Progenitor cell of endocrine pancreas (in vitro differentiated cells): Measurements from ENCODE around the gene MAP7D1. TPM values are rescaled to one million over a fixed set of nuclear protein-coding genes. Genes with fewer than 3 reads are reported as not detected.
A peak's percentile ranks its signal among the peaks of the same experiment; 100 is the strongest.

Experiments used
- DNase-seq: peaks from one replicate; pipeline ENCODE4 v3.0.0; 2021; ENCODE audit warnings: low spot score; ENCODE audit not compliant: unreplicated experiment
- H3K27ac Mint-ChIP-seq: 2 replicates; pipeline ENCODE4 v1.8.0; 2021; ENCODE audit warnings: mild to moderate bottlenecking, moderate library complexity, mixed read lengths
- H3K27me3 Mint-ChIP-seq: 2 replicates; pipeline ENCODE4 v1.8.0; 2021; ENCODE audit warnings: mixed read lengths
- H3K36me3 Mint-ChIP-seq: 2 replicates; pipeline ENCODE4 v1.8.0; 2022; ENCODE audit warnings: mixed read lengths; ENCODE audit not compliant: insufficient read depth
- H3K4me1 Mint-ChIP-seq: 2 replicates; pipeline ENCODE4 v1.8.0; 2021; ENCODE audit warnings: low read depth, mixed read lengths
- H3K4me3 Mint-ChIP-seq: 2 replicates; pipeline ENCODE4 v1.8.0; 2021; ENCODE audit warnings: low read depth, mild to moderate bottlenecking, moderate library complexity, mixed read lengths
- H3K9me3 Mint-ChIP-seq: 2 replicates; pipeline ENCODE4 v1.8.0; 2021; ENCODE audit warnings: low read depth, mixed read lengths
- total RNA-seq: library from RNA; stranded (reverse); gene quantifications from 2 replicates; pipeline ENCODE4 v1.2.1, GENCODE V29; 2021
- TF ChIP-seq, protein P1 (sequence below): fragments of 200-600 bp; sonication (generic); IDR thresholded peaks from one replicate; pipeline ENCODE4 v1.5.0; 2021; ENCODE audit warnings: antibody characterized with exemption, mild to moderate bottlenecking; ENCODE audit not compliant: unreplicated experiment

Gene MAP7D1
- total RNA-seq, 1 donor from 2014 or later, result 109 TPM

DNA sequence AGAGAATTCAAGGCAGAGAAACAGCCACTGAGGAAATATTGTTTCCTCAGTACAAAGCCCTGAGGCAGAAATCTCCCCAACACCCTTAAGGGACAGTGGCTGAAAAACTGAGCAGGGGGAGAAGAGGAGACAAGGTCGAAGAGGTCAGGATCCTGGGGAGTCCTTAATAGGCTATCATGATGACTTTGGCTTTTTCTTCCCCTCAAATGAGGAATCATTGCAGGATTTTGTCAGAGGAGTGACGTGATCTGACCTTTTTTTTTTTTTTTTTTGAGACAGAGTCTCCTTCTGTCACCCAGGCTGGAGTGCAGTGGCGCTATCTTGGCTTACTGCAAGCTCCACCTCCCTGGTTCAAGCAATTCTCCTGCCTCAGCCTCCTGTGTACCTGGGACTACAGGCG is 10.2 kb downstream of the MAP7D1 start:
- Mint-ChIP-seq H3K4me1 (peaks cover 11% of the 10 kb centered on the region), H3K4me3 (no peak overlapping the region), H3K27ac (no peak overlapping the region), H3K27me3 (no peaks in the 10 kb centered on the region), H3K9me3 (no peaks in the 10 kb centered on the region), H3K36me3 (peaks cover 19% of the 10 kb centered on the region)
- TF ChIP-seq, protein P1, sequence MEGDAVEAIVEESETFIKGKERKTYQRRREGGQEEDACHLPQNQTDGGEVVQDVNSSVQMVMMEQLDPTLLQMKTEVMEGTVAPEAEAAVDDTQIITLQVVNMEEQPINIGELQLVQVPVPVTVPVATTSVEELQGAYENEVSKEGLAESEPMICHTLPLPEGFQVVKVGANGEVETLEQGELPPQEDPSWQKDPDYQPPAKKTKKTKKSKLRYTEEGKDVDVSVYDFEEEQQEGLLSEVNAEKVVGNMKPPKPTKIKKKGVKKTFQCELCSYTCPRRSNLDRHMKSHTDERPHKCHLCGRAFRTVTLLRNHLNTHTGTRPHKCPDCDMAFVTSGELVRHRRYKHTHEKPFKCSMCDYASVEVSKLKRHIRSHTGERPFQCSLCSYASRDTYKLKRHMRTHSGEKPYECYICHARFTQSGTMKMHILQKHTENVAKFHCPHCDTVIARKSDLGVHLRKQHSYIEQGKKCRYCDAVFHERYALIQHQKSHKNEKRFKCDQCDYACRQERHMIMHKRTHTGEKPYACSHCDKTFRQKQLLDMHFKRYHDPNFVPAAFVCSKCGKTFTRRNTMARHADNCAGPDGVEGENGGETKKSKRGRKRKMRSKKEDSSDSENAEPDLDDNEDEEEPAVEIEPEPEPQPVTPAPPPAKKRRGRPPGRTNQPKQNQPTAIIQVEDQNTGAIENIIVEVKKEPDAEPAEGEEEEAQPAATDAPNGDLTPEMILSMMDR, result no peak
- DNase-seq, result no peak

DNA sequence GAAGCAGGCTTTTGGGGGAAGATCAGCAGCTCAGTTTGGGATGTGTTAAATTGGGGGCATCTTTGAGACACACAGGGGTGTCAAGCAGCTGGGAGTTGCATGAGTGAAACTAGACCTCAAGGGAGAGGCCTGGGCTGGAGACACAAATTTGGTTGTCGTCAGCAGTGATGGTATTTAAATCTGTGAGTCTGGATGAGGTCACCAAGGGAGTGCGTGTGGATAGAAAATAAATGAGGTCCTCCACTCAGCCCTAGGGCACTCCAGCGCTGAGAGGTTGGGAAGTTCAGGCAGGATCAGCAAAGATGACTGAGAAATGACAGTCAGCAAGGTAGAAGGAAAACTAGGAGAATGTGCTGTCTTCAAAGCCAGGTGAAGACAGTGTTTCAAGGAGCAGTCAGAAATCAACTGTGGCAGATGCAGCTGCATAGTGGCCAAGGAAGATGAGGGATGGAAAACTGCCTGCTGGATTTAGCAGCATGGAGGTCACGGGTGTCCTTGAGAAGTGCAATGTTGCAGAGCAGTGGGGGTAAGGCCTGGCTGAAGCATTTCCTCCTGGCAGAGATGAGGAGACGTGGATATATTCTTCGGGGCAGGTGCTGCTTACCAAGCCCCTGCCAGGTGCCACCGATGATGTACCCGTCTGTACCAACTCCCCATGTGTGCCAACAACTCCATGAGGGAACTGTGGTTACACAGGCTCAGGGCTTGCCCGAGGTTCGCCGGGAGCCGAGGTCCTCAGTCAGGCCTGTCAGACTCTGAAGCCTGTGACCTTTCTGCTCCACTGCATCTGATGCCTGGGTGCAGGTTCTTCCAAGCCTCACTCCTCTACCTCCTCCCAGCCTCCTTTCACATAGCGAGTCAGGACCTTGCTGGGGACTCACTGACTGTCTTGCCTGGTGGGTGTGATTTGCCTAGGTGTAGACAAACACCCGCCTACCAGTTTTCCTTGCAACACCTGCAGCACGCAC is 11.3 kb downstream of the MAP7D1 start:
- no peak for DNase-seq
- H3K36me3 Mint-ChIP-seq, result peaks cover 21% of the 10 kb centered on the region
- H3K4me3 Mint-ChIP-seq, result no peak overlapping the region
- H3K9me3 Mint-ChIP-seq, result no peaks in the 10 kb centered on the region
- TF ChIP-seq, protein P1, result no peak
- peaks cover 2% of the 10 kb centered on the region for H3K4me1 Mint-ChIP-seq
- H3K27ac Mint-ChIP-seq, result peak overlapping the region; percentile 53
- H3K27me3 Mint-ChIP-seq, result no peaks in the 10 kb centered on the region

DNA sequence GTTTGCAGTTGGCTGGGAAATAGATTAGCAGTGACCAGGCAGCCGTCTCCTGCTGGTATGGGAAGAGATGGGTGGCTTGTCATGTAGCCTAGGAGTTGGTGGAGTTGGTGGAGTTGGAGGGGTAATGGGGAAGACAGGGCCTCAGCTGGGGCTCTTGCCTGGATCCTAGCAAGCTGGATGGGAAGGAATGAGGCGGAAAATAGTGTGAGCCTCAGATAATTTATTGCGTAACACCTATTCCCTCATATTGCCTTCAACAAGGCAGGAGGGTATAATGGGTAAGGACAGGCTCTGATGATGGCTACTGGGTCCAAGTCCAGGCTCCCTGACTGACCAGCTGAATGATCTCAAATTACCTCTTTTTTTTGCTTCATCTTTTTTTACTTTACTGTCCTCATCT is 12.6 kb downstream of the MAP7D1 start:
- Mint-ChIP-seq H3K4me3 (no peak overlapping the region), H3K9me3 (no peaks in the 10 kb centered on the region), H3K4me1 (no peaks in the 10 kb centered on the region), H3K27me3 (no peaks in the 10 kb centered on the region), H3K36me3 (peaks cover 26% of the 10 kb centered on the region), H3K27ac (no peak overlapping the region)
- TF ChIP-seq, protein P1, result no peak
- DNase-seq, result no peak

GRCh38 chr1:36170643-36171412 is 14.9 kb downstream of the MAP7D1 start:
- Mint-ChIP-seq H3K4me3 (no peak overlapping the region), H3K9me3 (no peaks in the 10 kb centered on the region), H3K36me3 (peaks cover 26% of the 10 kb centered on the region), H3K27me3 (no peaks in the 10 kb centered on the region), H3K4me1 (peaks cover 1% of the 10 kb centered on the region), H3K27ac (no peak overlapping the region)
- TF ChIP-seq, protein P1, result no peak
- no peak for DNase-seq

DNA sequence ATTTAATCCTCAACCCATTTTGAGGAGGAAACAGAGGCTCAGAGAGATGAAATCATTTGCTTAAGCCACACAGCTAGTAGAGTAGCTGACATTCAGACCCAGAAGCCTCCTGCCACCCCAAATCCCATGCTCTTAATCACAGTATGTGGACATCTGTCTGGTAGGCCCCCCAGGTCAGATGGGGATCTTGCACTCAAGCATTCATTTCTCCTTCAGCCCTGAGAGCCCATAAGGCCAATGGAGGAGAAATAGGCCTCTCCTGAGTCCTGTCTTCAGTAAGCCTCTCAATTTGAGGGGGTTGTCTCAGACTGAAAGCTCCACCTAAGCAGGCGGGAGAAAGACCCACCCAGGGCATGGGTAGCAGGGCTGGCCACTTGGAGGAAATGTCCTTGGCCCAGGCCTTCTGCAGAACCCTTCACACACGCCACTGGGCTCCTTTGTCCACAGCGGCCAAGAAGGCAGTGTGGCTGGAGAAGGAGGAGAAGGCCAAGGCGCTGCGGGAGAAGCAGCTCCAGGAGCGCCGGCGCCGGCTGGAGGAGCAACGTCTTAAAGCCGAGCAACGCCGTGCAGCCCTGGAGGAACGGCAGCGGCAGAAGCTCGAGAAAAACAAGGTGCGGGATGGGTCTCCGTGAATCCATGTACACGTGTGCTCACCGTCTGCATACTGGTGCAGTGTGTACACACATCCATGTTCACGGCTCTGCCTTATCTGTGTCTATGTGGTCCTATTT is 16.2 kb downstream of the MAP7D1 start:
- Mint-ChIP-seq H3K4me3 (no peak overlapping the region), H3K4me1 (peaks cover 1% of the 10 kb centered on the region), H3K27ac (no peak overlapping the region), H3K27me3 (no peaks in the 10 kb centered on the region), H3K36me3 (peaks cover 21% of the 10 kb centered on the region), H3K9me3 (no peaks in the 10 kb centered on the region)
- DNase-seq, result no peak
- TF ChIP-seq, protein P1, result no peak
